Prostate gland (tissue), 2 donors: ENCODE measurements around the gene OR2H2.

Experiments used
- POLR2A ChIP-seq: fragments of 450-650 bp; IDR thresholded peaks from one replicate; pipeline ENCODE4 v1.6.1; 2016; ENCODE audit warnings: antibody characterized with exemption, mild to moderate bottlenecking
- POLR2AphosphoS5 ChIP-seq: sonication (generic); formaldehyde crosslinking; IDR thresholded peaks from one replicate; pipeline ENCODE4 v1.6.1; 2017; ENCODE audit warnings: antibody characterized with exemption
- TF ChIP-seq, protein P1 (sequence below), 4 experiments: fragments of 200-600 bp in 2 of 4; fragments of 450-650 bp in 2 of 4; sonication (generic) in 2 of 4; IDR thresholded peaks; 1 replicate in 3 of 4; 2 replicates in 1 of 4; pipeline ENCODE4 v1.5.1; 2016 to 2019; ENCODE audit warnings: antibody characterized with exemption in 4 of 4, mild to moderate bottlenecking in 2 of 4, moderate library complexity in 2 of 4

DNA sequence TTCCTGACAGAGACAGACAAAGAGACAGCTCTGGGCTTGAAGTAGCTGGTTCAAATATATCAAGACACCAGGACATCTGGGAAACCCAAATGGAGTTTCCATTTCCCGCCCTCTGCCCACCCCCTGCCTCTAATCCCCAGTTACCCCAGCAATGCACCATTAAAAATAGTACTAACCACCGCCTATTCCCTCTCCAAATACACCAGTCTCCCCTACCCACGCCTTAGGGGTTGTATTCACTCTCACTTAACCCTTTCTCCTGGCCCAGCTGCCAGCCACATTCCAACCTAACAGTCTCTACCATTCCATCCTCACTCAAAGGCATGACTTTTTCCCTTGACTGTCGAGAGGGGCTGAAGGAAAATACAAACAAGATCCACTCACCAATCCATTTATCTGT, 25.6 kb downstream of the OR2H2 start:
- TF ChIP-seq POLR2A (no peak), POLR2AphosphoS5 (no peak)
- TF ChIP-seq, protein P1, sequence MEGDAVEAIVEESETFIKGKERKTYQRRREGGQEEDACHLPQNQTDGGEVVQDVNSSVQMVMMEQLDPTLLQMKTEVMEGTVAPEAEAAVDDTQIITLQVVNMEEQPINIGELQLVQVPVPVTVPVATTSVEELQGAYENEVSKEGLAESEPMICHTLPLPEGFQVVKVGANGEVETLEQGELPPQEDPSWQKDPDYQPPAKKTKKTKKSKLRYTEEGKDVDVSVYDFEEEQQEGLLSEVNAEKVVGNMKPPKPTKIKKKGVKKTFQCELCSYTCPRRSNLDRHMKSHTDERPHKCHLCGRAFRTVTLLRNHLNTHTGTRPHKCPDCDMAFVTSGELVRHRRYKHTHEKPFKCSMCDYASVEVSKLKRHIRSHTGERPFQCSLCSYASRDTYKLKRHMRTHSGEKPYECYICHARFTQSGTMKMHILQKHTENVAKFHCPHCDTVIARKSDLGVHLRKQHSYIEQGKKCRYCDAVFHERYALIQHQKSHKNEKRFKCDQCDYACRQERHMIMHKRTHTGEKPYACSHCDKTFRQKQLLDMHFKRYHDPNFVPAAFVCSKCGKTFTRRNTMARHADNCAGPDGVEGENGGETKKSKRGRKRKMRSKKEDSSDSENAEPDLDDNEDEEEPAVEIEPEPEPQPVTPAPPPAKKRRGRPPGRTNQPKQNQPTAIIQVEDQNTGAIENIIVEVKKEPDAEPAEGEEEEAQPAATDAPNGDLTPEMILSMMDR (IDR thresholded peaks at IDR 0.05), result no peak
